HepG2 (cell line): ENCODE results near the gene UMPS.

Experiments used
- CHCHD3 ChIP-seq: sonication (generic); formaldehyde crosslinking; IDR thresholded peaks from 2 replicates; pipeline ENCODE4 v1.8.0; 2022; ENCODE audit warnings: mild to moderate bottlenecking, missing genetic modification reagents, moderate library complexity
- RARG ChIP-seq: sonication (generic); formaldehyde crosslinking; IDR thresholded peaks from 2 replicates; pipeline ENCODE4 v1.4.0; 2020; ENCODE audit warnings: low read depth, mild to moderate bottlenecking, missing genetic modification reagents
- TF ChIP-seq, protein P1 (sequence below): fragments of 450-650 bp; IDR thresholded peaks from 2 replicates; pipeline ENCODE4 v1.6.1; 2016

DNA sequence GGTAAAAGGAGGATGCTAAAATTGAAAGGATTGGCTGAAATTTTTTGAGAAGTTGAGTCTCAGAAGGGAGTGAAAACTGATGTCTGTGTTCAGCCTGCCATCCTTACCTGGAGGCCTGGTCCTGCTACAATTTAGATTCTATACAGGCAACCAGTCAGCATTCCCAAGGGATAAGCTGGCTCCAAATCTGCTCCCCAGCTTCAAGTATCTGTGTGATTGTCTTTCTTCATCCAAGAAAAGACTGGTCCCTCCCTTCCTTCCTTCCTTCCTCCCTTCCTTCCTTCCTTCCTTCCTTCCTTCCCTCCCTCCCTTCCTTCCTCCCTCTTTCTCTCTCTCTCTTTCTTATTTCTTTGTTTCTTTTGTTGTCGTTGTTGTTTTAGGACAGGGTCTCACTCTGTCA, 24.7 kb upstream of the UMPS start:
- TF ChIP-seq CHCHD3 (CRISPR knock-in tag) (no peak), RARG (CRISPR knock-in tag) (no peak)
- TF ChIP-seq, protein P1, sequence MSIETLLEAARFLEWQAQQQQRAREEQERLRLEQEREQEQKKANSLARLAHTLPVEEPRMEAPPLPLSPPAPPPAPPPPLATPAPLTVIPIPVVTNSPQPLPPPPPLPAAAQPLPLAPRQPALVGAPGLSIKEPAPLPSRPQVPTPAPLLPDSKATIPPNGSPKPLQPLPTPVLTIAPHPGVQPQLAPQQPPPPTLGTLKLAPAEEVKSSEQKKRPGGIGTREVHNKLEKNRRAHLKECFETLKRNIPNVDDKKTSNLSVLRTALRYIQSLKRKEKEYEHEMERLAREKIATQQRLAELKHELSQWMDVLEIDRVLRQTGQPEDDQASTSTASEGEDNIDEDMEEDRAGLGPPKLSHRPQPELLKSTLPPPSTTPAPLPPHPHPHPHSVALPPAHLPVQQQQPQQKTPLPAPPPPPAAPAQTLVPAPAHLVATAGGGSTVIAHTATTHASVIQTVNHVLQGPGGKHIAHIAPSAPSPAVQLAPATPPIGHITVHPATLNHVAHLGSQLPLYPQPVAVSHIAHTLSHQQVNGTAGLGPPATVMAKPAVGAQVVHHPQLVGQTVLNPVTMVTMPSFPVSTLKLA: no peak
